Bronchial epithelial cell (primary cell): ENCODE data around the gene GCK. TPM values are rescaled to one million over a fixed set of nuclear protein-coding genes. Genes with fewer than 3 reads are reported as not detected.

Experiments used
- DNase-seq: peaks from one replicate; pipeline ENCODE4 v3.0.0-alpha.2; 2010; ENCODE audit warnings: low read depth
- FAIRE-seq: peaks from 2 replicates; lab custom pipeline; 2011; peaks lifted over from hg19 to GRCh38; lab: Jason Lieb, UNC
- H3K27me3 ChIP-seq: 2 replicates; pipeline ENCODE4 v1.5.1; 2011; ENCODE audit warnings: low read length; ENCODE audit not compliant: control insufficient read depth, insufficient read depth
- H3K36me3 ChIP-seq: 2 replicates; pipeline ENCODE4 v1.5.1; 2011; ENCODE audit warnings: low read length; ENCODE audit not compliant: control insufficient read depth, insufficient read depth
- H3K4me3 ChIP-seq: 2 replicates; pipeline ENCODE4 v1.5.1; 2011; ENCODE audit warnings: mild to moderate bottlenecking, low read depth, low read length, control low read depth
- total RNA-seq: library from RNA; depleted of rRNA; stranded (reverse); fragments of >200 nt; gene quantifications from 2 replicates; pipeline ENCODE4 v1.2.1, GENCODE V29; 2014
- TF ChIP-seq, protein P1 (sequence below): IDR thresholded peaks from 2 replicates; pipeline ENCODE4 v1.5.1; 2011; ENCODE audit warnings: mild to moderate bottlenecking, moderate library complexity, low read length, control low read depth, inconsistent platforms; ENCODE audit not compliant: insufficient read depth, severe bottlenecking

GCK gene
- total RNA-seq, 1 donor from 2014 or later = 0.53 TPM

DNA sequence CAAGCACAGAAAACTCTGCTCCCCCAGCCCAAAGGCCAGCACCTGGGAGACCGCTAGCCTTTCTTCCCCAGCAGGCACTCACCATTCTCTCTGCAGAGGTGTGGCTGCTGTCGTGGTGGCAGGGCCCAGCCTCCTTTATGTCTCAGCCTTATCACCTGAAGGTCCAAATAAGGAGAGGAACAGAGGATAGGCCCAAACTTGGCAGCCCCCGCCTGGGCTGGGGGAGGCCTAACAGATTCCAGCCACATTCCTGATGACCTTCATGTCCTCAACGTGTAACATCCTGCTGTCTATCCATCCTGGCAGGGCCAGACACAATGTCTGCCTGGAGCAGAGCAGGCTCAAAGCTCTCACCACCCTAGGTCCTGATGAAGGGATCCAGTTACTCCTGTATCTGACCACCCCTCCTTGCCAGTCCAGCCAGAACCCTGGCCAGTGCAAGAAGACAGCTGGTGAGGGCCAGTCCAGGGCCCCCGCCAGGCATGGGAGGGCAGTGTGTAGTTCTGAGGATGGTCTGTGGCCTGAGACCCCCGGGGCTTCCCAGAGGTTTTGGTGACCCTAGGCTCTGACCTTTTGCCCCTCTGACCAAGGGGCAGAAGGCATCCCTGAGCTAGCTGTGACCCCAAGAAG, 47.9 kb downstream of the GCK start, which contains the start of gene MYL7:
Gene MYL7, minus strand, starts transcription at position 112 of the 630 bp plus-strand sequence. Its CDS starts 27 bp downstream, at position 85.
- Histone ChIP-seq H3K36me3 (no peaks in the 10 kb centered on the region), H3K4me3 (no peak within 1 kb of the TSS), H3K27me3 (peaks cover 4% of the 10 kb centered on the region)
- DNase-seq (no peak), FAIRE-seq (no peak)
- TF ChIP-seq, protein P1, sequence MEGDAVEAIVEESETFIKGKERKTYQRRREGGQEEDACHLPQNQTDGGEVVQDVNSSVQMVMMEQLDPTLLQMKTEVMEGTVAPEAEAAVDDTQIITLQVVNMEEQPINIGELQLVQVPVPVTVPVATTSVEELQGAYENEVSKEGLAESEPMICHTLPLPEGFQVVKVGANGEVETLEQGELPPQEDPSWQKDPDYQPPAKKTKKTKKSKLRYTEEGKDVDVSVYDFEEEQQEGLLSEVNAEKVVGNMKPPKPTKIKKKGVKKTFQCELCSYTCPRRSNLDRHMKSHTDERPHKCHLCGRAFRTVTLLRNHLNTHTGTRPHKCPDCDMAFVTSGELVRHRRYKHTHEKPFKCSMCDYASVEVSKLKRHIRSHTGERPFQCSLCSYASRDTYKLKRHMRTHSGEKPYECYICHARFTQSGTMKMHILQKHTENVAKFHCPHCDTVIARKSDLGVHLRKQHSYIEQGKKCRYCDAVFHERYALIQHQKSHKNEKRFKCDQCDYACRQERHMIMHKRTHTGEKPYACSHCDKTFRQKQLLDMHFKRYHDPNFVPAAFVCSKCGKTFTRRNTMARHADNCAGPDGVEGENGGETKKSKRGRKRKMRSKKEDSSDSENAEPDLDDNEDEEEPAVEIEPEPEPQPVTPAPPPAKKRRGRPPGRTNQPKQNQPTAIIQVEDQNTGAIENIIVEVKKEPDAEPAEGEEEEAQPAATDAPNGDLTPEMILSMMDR = no peak

DNA sequence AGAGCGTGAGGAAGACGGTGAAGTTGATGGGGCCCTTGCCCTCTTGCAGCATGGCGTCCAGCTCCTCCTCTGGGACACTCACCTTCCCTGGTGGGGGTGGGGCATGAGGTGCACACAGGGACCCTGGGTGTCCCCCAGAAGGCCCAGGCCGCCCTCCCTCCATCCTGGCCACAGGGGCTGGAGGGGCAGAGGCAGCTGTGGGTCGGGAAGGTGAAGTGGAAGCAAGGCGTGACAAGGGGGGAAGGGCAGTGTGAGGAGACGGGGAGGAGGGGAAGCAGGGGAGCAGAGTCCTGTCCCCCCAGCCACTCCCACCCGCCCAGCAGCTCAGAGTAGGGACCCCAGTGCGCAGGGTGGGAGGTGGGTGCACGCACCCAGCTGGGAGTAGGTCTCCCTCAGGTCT, 48.9 kb downstream of the GCK start:
- TF ChIP-seq, protein P1 = no peak
- Histone ChIP-seq H3K36me3 (no peaks in the 10 kb centered on the region), H3K27me3 (peaks cover 3% of the 10 kb centered on the region), H3K4me3 (no peak overlapping the region)
- DNase-seq (no peak), FAIRE-seq (no peak)

DNA sequence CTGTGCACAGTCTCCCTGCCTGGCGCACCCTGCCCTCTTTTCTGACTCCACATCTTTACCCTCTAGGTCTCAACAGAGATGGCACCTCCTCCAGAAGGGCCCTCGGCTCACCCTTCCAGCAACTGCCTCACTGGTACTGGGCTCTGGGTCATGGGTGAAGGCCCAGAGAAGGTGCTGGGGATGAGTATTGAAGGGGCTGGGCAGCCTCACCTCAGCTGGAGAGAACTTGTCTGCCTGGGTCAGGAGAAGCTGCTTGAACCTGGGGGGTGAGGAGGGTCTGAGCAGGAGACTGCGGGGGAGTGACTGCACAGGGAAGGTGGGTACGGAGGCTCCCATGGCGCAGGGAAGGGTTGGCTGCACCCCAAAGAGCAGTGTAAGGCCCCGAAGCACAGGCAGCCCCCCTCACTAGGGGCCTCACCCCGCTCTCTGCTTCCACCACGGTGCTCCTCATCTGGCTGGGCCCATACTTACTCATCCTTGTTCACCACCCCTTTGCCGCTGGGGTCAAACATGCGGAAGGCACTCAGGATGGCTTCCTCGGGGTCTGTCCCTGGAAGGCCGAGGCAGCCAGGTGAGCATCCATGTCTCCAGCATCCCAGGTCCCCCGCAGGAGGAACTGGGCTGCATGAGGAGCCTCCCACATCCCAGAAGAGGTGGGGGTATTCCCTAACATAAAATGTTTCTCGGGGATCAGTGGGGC, 49.8 kb downstream of the GCK start:
- peaks cover 2% of the 10 kb centered on the region for H3K27me3 ChIP-seq
- TF ChIP-seq, protein P1 = no peak
- FAIRE-seq = no peak
- DNase-seq = no peak
- H3K36me3 ChIP-seq = no peaks in the 10 kb centered on the region
- no peak overlapping the region for H3K4me3 ChIP-seq

GRCh38 chr7:44138698-44139097, 50.5 kb downstream of the GCK start:
- H3K4me3 ChIP-seq = no peak overlapping the region
- FAIRE-seq (no peak), DNase-seq (no peak)
- TF ChIP-seq, protein P1 = no peak
- H3K36me3 ChIP-seq = no peaks in the 10 kb centered on the region
- peaks cover 2% of the 10 kb centered on the region for H3K27me3 ChIP-seq

DNA sequence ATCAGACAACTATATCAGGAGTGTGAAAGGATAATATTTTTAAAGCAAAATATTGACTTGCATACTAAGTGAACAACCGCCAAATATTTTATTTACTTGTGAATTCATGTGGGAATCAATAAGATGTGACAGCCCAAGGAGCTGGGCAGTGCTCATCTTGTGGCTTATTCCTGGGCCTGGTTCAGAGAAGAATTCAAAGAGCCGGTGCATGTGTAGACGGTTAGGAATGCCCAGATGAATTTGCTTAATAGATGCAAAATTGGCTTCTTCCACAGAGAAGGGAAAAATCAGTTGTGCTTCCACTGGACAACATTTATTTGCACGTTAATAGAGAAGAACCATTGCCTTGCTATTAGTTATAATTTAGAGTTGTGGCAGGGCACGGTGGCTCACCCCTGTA, 52.5 kb downstream of the GCK start:
- FAIRE-seq (no peak), DNase-seq (no peak)
- Histone ChIP-seq H3K27me3 (peaks cover 2% of the 10 kb centered on the region), H3K4me3 (no peak overlapping the region), H3K36me3 (no peaks in the 10 kb centered on the region)
- TF ChIP-seq, protein P1 = no peak
